HepG2 (cell line): ENCODE data around the gene BIRC2. TPM values are rescaled to one million over a fixed set of nuclear protein-coding genes. Genes with fewer than 3 reads are reported as not detected.

ENCODE experiments used
- AGO2 ChIP-seq: fragments of 200-400 bp; formaldehyde crosslinking; optimal IDR thresholded peaks from 2 replicates; pipeline ENCODE3; 2017; ENCODE audit warnings: mild to moderate bottlenecking, low read depth, low read length, moderate library complexity
- ATF7-NPFF ChIP-seq: sonication (generic); formaldehyde crosslinking; IDR thresholded peaks from 2 replicates; pipeline ENCODE4 v1.8.1; 2023; ENCODE audit warnings: mild to moderate bottlenecking, low read depth, missing genetic modification reagents, moderate library complexity
- FIP1L1 ChIP-seq: fragments of 200-400 bp; formaldehyde crosslinking; IDR thresholded peaks from 2 replicates; pipeline ENCODE4 v1.6.1; 2018; ENCODE audit warnings: low read depth, mild to moderate bottlenecking, low read length, moderate library complexity, borderline replicate concordance; ENCODE audit not compliant: insufficient read depth
- HNRNPL ChIP-seq: fragments of 200-400 bp; formaldehyde crosslinking; IDR thresholded peaks from 2 replicates; pipeline ENCODE4 v1.6.1; 2017; ENCODE audit warnings: mild to moderate bottlenecking, low read depth, low read length
- HNRNPUL1 ChIP-seq: fragments of 200-400 bp; formaldehyde crosslinking; IDR thresholded peaks from 2 replicates; pipeline ENCODE4 v1.6.1; 2017; ENCODE audit warnings: low read depth, mild to moderate bottlenecking, low read length, moderate library complexity
- KMT2B ChIP-seq: IDR thresholded peaks from 2 replicates; pipeline ENCODE4 v1.6.1; 2016; ENCODE audit warnings: missing genetic modification reagents, missing compliant biosample characterization
- LRRFIP1 ChIP-seq: sonication (generic); formaldehyde crosslinking; conservative IDR thresholded peaks from 2 replicates; pipeline ENCODE4 v1.4.0; 2020; ENCODE audit warnings: missing genetic modification reagents
- MIER2 ChIP-seq: IDR thresholded peaks from 2 replicates; pipeline ENCODE4 v1.6.1; 2016; ENCODE audit warnings: missing biosample characterization, missing genetic modification reagents
- MIXL1 ChIP-seq: IDR thresholded peaks from 2 replicates; pipeline ENCODE4 v1.6.1; 2016
- NONO ChIP-seq, 2 experiments: fragments of 450-650 bp in 1 of 2; sonication (generic) in 1 of 2; formaldehyde crosslinking in 1 of 2; IDR thresholded peaks in 1 of 2; conservative IDR thresholded peaks in 1 of 2; 2 replicates each; pipeline versions ENCODE4 v1.6.1 to v1.8.0; 2017 to 2022; ENCODE audit warnings: mild to moderate bottlenecking in 1 of 2, missing genetic modification reagents in 1 of 2, moderate library complexity in 1 of 2
- PAF1 ChIP-seq: IDR thresholded peaks from 2 replicates; pipeline ENCODE4 v1.6.1; 2016; ENCODE audit warnings: missing genetic modification reagents, missing compliant biosample characterization
- PAWR ChIP-seq: sonication (generic); formaldehyde crosslinking; IDR thresholded peaks from 2 replicates; pipeline ENCODE4 v1.4.0; 2020; ENCODE audit warnings: missing genetic modification reagents, mild to moderate bottlenecking, borderline replicate concordance
- SALL2 ChIP-seq: sonication (generic); formaldehyde crosslinking; IDR thresholded peaks from 2 replicates; pipeline ENCODE4 v1.8.1; 2023; ENCODE audit warnings: mild to moderate bottlenecking, missing genetic modification reagents, inconsistent platforms
- ZBTB44 ChIP-seq: sonication (generic); formaldehyde crosslinking; IDR thresholded peaks from 2 replicates; pipeline ENCODE4 v1.4.0; 2020; ENCODE audit warnings: missing genetic modification reagents
- ZNF207 ChIP-seq: fragments of 450-650 bp; IDR thresholded peaks from 2 replicates; pipeline ENCODE4 v1.6.1; 2016; ENCODE audit warnings: antibody characterized with exemption, borderline replicate concordance
- ZNF615 ChIP-seq: sonication (generic); formaldehyde crosslinking; IDR thresholded peaks from 2 replicates; pipeline ENCODE4 v1.5.0; 2020; ENCODE audit warnings: mild to moderate bottlenecking, missing genetic modification reagents, borderline replicate concordance
- ZNF782 ChIP-seq: sonication (generic); formaldehyde crosslinking; IDR thresholded peaks from 2 replicates; pipeline ENCODE4 v1.4.0; 2020; ENCODE audit warnings: missing genetic modification reagents, mild to moderate bottlenecking, borderline replicate concordance
- ZNF788 ChIP-seq: sonication (generic); formaldehyde crosslinking; IDR thresholded peaks from 2 replicates; pipeline ENCODE4 v1.5.0; 2020; ENCODE audit warnings: mild to moderate bottlenecking, missing genetic modification reagents, borderline replicate concordance
- polyA plus RNA-seq, 8 experiments: library from polyadenylated mRNA; depleted of rRNA in 3 of 8; stranded (reverse) in 7 of 8; unstranded in 1 of 8; fragments of >200 nt; fragmentation: Illumina TruSeq in 4 of 8; extraction: Trizol in 4 of 8; gene quantifications; 2 replicates each; pipeline versions ENCODE4 v1.2.1 to v1.2.3, GENCODE V29; 2011 to 2016; ENCODE audit warnings: low read depth in 4 of 8, missing spikeins in 1 of 8, mixed read lengths in 1 of 8; ENCODE audit not compliant: insufficient read depth in 1 of 8
- total RNA-seq, 5 experiments: library from RNA; depleted of rRNA; stranded (reverse); fragments of >200 nt; fragmentation: Illumina TruSeq; extraction: Trizol; gene quantifications; 2 replicates each; pipeline ENCODE4 v1.2.3, GENCODE V29; 2016; ENCODE audit warnings: low read depth in 1 of 5
- TF ChIP-seq, protein P1 (sequence below): sonication (generic); IDR thresholded peaks from 2 replicates; pipeline ENCODE4 v1.6.1; 2016; ENCODE audit warnings: low read depth, borderline replicate concordance
- TF ChIP-seq, protein P2 (sequence below): sonication (generic); formaldehyde crosslinking; IDR thresholded peaks from 2 replicates; pipeline ENCODE4 v1.9.0; 2021; ENCODE audit warnings: missing genetic modification reagents, mild to moderate bottlenecking, borderline replicate concordance
- TF ChIP-seq, protein P3 (sequence below): sonication (generic); formaldehyde crosslinking; IDR thresholded peaks from 2 replicates; pipeline ENCODE4 v1.5.0; 2020; ENCODE audit warnings: missing genetic modification reagents

Gene BIRC2
- total and polyA plus RNA-seq, 2 of the 13 experiments (the other 11 are each of a cell fraction or from before 2014, with no cell fraction given), result 61.7 to 62.2 TPM

DNA sequence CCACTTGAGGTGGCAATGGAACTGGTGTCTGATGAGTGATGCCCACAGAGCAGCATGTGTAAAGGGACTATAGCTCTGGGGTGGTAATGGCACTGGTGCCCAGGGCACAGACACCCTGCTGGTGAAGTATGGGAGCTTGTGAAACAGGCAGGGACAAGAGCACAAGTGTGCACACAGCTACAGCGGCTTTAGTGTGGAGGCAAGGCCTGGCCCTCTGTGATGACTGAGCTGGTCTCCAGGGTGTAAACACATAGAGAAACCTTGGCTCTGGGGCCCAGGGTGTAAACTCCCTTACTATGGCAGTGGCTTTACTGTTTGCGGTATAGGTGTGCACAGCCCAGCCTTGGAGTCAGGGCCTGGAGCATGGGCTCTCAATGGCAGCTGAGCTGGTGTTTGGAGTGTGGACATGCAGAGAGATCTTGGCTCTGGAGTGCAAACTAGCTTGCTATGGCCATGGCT lies 46.3 kb downstream of the BIRC2 start (continued):
- TF ChIP-seq ZBTB44 (CRISPR knock-in tag), result no peak
- TF ChIP-seq, protein P1, sequence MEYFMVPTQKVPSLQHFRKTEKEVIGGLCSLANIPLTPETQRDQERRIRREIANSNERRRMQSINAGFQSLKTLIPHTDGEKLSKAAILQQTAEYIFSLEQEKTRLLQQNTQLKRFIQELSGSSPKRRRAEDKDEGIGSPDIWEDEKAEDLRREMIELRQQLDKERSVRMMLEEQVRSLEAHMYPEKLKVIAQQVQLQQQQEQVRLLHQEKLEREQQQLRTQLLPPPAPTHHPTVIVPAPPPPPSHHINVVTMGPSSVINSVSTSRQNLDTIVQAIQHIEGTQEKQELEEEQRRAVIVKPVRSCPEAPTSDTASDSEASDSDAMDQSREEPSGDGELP, result no peak
- TF ChIP-seq ATF7-NPFF, result no peak
- no peak for TF ChIP-seq LRRFIP1
- TF ChIP-seq ZNF615 (CRISPR knock-in tag), result no peak
- TF ChIP-seq KMT2B (CRISPR knock-in tag), result no peak
- TF ChIP-seq FIP1L1, result no peak
- TF ChIP-seq ZNF207, result no peak
- 0 out of 2 replicates have a peak, but pooled peaks have one; percentile 57 for TF ChIP-seq HNRNPL
- no peak for TF ChIP-seq NONO (IDR thresholded peaks at IDR 0.05)
- TF ChIP-seq NONO (CRISPR knock-in tag; conservative IDR thresholded peaks at IDR 0.05), result peak; percentile 50
- TF ChIP-seq, protein P2, sequence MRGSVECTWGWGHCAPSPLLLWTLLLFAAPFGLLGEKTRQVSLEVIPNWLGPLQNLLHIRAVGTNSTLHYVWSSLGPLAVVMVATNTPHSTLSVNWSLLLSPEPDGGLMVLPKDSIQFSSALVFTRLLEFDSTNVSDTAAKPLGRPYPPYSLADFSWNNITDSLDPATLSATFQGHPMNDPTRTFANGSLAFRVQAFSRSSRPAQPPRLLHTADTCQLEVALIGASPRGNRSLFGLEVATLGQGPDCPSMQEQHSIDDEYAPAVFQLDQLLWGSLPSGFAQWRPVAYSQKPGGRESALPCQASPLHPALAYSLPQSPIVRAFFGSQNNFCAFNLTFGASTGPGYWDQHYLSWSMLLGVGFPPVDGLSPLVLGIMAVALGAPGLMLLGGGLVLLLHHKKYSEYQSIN (CRISPR knock-in tag), result no peak
- TF ChIP-seq PAF1 (CRISPR knock-in tag), result peak; percentile 69; the same call in 1 of the 2 replicates
- no peak for TF ChIP-seq PAWR
- no peak for TF ChIP-seq ZNF782 (CRISPR knock-in tag)
- TF ChIP-seq AGO2, result peak; percentile 11
- TF ChIP-seq HNRNPUL1, result no peak
- TF ChIP-seq SALL2 (CRISPR knock-in tag), result no peak
- TF ChIP-seq, protein P3, sequence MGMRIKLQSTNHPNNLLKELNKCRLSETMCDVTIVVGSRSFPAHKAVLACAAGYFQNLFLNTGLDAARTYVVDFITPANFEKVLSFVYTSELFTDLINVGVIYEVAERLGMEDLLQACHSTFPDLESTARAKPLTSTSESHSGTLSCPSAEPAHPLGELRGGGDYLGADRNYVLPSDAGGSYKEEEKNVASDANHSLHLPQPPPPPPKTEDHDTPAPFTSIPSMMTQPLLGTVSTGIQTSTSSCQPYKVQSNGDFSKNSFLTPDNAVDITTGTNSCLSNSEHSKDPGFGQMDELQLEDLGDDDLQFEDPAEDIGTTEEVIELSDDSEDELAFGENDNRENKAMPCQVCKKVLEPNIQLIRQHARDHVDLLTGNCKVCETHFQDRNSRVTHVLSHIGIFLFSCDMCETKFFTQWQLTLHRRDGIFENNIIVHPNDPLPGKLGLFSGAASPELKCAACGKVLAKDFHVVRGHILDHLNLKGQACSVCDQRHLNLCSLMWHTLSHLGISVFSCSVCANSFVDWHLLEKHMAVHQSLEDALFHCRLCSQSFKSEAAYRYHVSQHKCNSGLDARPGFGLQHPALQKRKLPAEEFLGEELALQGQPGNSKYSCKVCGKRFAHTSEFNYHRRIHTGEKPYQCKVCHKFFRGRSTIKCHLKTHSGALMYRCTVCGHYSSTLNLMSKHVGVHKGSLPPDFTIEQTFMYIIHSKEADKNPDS (CRISPR knock-in tag), result no peak
- TF ChIP-seq MIXL1 (CRISPR knock-in tag), result no peak
- no peak for TF ChIP-seq MIER2 (CRISPR knock-in tag)
- TF ChIP-seq ZNF788 (CRISPR knock-in tag), result peak; percentile 41; the same call in 1 of the 2 replicates
